IMR-90 (cell line): Measurements from ENCODE around the gene JAGN1. TPM values are rescaled to one million over a fixed set of nuclear protein-coding genes. Genes with fewer than 3 reads are reported as not detected.

Experiments
- ATAC-seq: fragments of 200-7000 bp; cut with Tn5 transposase; 2 replicates; pipeline ENCODE4 v1.9.1; 2020; ENCODE audit warnings: low read depth, mild to moderate bottlenecking, moderate library complexity
- BruUV-seq: library from RNA; stranded (reverse); fragments of 400-500 nt; replicated peaks from 2 replicates; lab custom pipeline; 2021; lab: Mats Ljungman, UMichigan
- CTCF ChIA-PET: fragments of 300-600 bp; formaldehyde crosslinking; extraction: SDS; loops from one replicate; lab custom pipeline; 2021; ENCODE audit warnings: antibody characterized with exemption; lab: Yijun Ruan, JAX
- POLR2A ChIA-PET: fragments of 300-600 bp; sonication (Branson Sonifier 250); formaldehyde crosslinking; loops from one replicate; lab custom pipeline; 2022; ENCODE audit warnings: antibody characterized with exemption; ENCODE audit not compliant: unreplicated experiment; lab: Charles Lee
- DNase-seq: peaks from one replicate; pipeline ENCODE4 v3.0.0; 2013
- H2AFZ ChIP-seq: replicated peaks from 2 replicates; pipeline ENCODE3; 2013; ENCODE audit warnings: low read length, mild to moderate bottlenecking; ENCODE audit not compliant: poor library complexity
- H2AK5ac ChIP-seq: 2 replicates; pipeline ENCODE4 v1.6.1; 2013; ENCODE audit warnings: low read depth, low read length, inconsistent platforms
- H2AK9ac ChIP-seq: replicated peaks from 2 replicates; pipeline ENCODE3; 2013; ENCODE audit warnings: mild to moderate bottlenecking, low read depth, low read length, moderate library complexity; ENCODE audit not compliant: poor library complexity
- H2BK120ac ChIP-seq: 2 replicates; pipeline ENCODE4 v1.6.1; 2013; ENCODE audit warnings: low read depth, low read length, inconsistent platforms
- H2BK15ac ChIP-seq: 3 replicates; pipeline ENCODE4 v1.6.1; 2013; ENCODE audit warnings: low read depth, low read length, inconsistent platforms
- H2BK20ac ChIP-seq: 2 replicates; pipeline ENCODE4 v1.6.1; 2013; ENCODE audit warnings: low read depth, mild to moderate bottlenecking, inconsistent platforms, low read length, moderate library complexity
- H2BK5ac ChIP-seq: 2 replicates; pipeline ENCODE4 v1.6.1; 2013; ENCODE audit warnings: mild to moderate bottlenecking, low read depth, low read length, inconsistent platforms; ENCODE audit not compliant: poor library complexity, severe bottlenecking
- H3K14ac ChIP-seq: replicated peaks from 2 replicates; pipeline ENCODE4 v1.6.1; 2013; ENCODE audit warnings: low read depth, low read length, inconsistent platforms
- H3K18ac ChIP-seq: 2 replicates; pipeline ENCODE4 v1.6.1; 2013; ENCODE audit warnings: low read depth, low read length, control low read depth
- H3K23ac ChIP-seq: 2 replicates; pipeline ENCODE4 v1.6.1; 2013; ENCODE audit warnings: low read depth, low read length, inconsistent platforms
- H3K27ac ChIP-seq: 2 replicates; pipeline ENCODE4 v1.5.1; 2013; ENCODE audit warnings: mild to moderate bottlenecking, control low read depth, low read length; ENCODE audit not compliant: insufficient read depth
- H3K27me3 ChIP-seq: 2 replicates; pipeline ENCODE4 v1.6.1; 2013; ENCODE audit warnings: low read length; ENCODE audit not compliant: control insufficient read depth, insufficient read depth
- H3K36me3 ChIP-seq: 2 replicates; pipeline ENCODE4 v1.6.1; 2013; ENCODE audit warnings: low read length, mixed read lengths; ENCODE audit not compliant: control insufficient read depth, insufficient read depth
- H3K4ac ChIP-seq: 2 replicates; pipeline ENCODE4 v1.6.1; 2013; ENCODE audit warnings: low read depth, low read length, inconsistent platforms
- H3K4me1 ChIP-seq: 2 replicates; pipeline ENCODE4 v1.6.1; 2013; ENCODE audit warnings: low read length, mixed read lengths; ENCODE audit not compliant: control insufficient read depth, insufficient read depth
- H3K4me2 ChIP-seq: 2 replicates; pipeline ENCODE4 v1.6.1; 2013; ENCODE audit warnings: low read depth, mild to moderate bottlenecking, control low read depth, low read length, moderate library complexity
- H3K4me3 ChIP-seq: 2 replicates; pipeline ENCODE4 v1.5.1; 2013; ENCODE audit warnings: low read depth, mild to moderate bottlenecking, control low read depth, low read length, moderate library complexity; ENCODE audit not compliant: insufficient read depth
- H3K56ac ChIP-seq: 2 replicates; pipeline ENCODE4 v1.6.1; 2013; ENCODE audit warnings: low read length, inconsistent platforms; ENCODE audit not compliant: insufficient read depth; ENCODE audit errors: extremely low read depth
- H3K79me1 ChIP-seq, 2 experiments: 2 replicates each; pipeline ENCODE4 v1.6.1; 2013; ENCODE audit warnings: low read length in 2 of 2, inconsistent platforms in 1 of 2, low read depth in 1 of 2
- H3K9ac ChIP-seq: 2 replicates; pipeline ENCODE4 v1.6.1; 2013; ENCODE audit warnings: low read depth, low read length, control low read depth
- H3K9me1 ChIP-seq: 2 replicates; pipeline ENCODE4 v1.6.1; 2013; ENCODE audit warnings: low read length, inconsistent platforms; ENCODE audit not compliant: insufficient read depth
- H3K9me3 ChIP-seq: 2 replicates; pipeline ENCODE4 v1.6.1; 2013; ENCODE audit warnings: low read length; ENCODE audit not compliant: control insufficient read depth, insufficient read depth
- H4K20me1 ChIP-seq: 2 replicates; pipeline ENCODE4 v1.6.1; 2013; ENCODE audit warnings: low read length, inconsistent platforms; ENCODE audit not compliant: insufficient read depth
- H4K5ac ChIP-seq: 2 replicates; pipeline ENCODE4 v1.6.1; 2013; ENCODE audit warnings: mild to moderate bottlenecking, low read depth, low read length, control low read depth
- H4K8ac ChIP-seq, 2 experiments: 2 replicates each; pipeline ENCODE4 v1.6.1; 2013; ENCODE audit warnings: low read depth in 2 of 2, low read length in 2 of 2, control low read depth in 1 of 2, inconsistent platforms in 1 of 2
- H4K91ac ChIP-seq: 2 replicates; pipeline ENCODE4 v1.6.1; 2013; ENCODE audit warnings: low read depth, low read length, inconsistent platforms; ENCODE audit not compliant: insufficient read depth
- CEBPB ChIP-seq: IDR thresholded peaks from 2 replicates; pipeline ENCODE4 v1.6.1; 2012; ENCODE audit warnings: low read depth, low read length, improper control_type of control experiment
- CHD1 ChIP-seq: IDR thresholded peaks from 2 replicates; pipeline ENCODE4 v1.6.1; 2012; ENCODE audit warnings: low read depth, low read length, improper control_type of control experiment
- CTCF ChIP-seq: conservative IDR thresholded peaks from 2 replicates; pipeline ENCODE4 v1.5.1; 2012; ENCODE audit warnings: mild to moderate bottlenecking, low read depth, low read length, improper control_type of control experiment
- FOS ChIP-seq: fragments of 150-350 bp; IDR thresholded peaks from 2 replicates; pipeline ENCODE4 v1.6.1; 2016; ENCODE audit warnings: low read depth, low read length
- MAFK ChIP-seq: IDR thresholded peaks from 2 replicates; pipeline ENCODE4 v1.6.1; 2012; ENCODE audit warnings: low read depth, low read length, improper control_type of control experiment
- MAZ ChIP-seq: IDR thresholded peaks from 2 replicates; pipeline ENCODE4 v1.6.1; 2012; ENCODE audit warnings: low read depth, mild to moderate bottlenecking, low read length, improper control_type of control experiment, moderate library complexity, borderline replicate concordance
- MXI1 ChIP-seq: IDR thresholded peaks from 2 replicates; pipeline ENCODE4 v1.6.1; 2012; ENCODE audit warnings: low read depth, mild to moderate bottlenecking, low read length, moderate library complexity, borderline replicate concordance
- NFE2L2 ChIP-seq: fragments of 150-350 bp; IDR thresholded peaks from 2 replicates; pipeline ENCODE4 v1.6.1; 2016; ENCODE audit warnings: low read depth, mild to moderate bottlenecking, low read length
- RAD21 ChIP-seq: IDR thresholded peaks from 2 replicates; pipeline ENCODE4 v1.6.1; 2012; ENCODE audit warnings: low read length, improper control_type of control experiment
- RCOR1 ChIP-seq: IDR thresholded peaks from 2 replicates; pipeline ENCODE4 v1.6.1; 2012; ENCODE audit warnings: mild to moderate bottlenecking, low read length, improper control_type of control experiment; ENCODE audit not compliant: insufficient replicate concordance
- SMC3 ChIP-seq: fragments of 150-350 bp; IDR thresholded peaks from 2 replicates; pipeline ENCODE4 v1.6.1; 2016; ENCODE audit warnings: low read depth, mild to moderate bottlenecking, antibody characterized with exemption, low read length, moderate library complexity
- WGBS, 2 experiments: methylation state at CpG; one replicate each; pipeline versions ENCODE4 v1.1.5 to v1.1.7; 2013; ENCODE audit warnings: missing lambda C conversion rate in 2 of 2; ENCODE audit not compliant: insufficient read length in 1 of 2; ENCODE audit errors: extremely low coverage in 2 of 2; 5-methylcytosine and 5-hydroxymethylcytosine counted together
- dilution Hi-C: fragments of 300-500 bp; cut with HindIII; formaldehyde crosslinking; loops from one replicate; pipeline ENCODE4 v1.14.3; 2018; ENCODE audit warnings: low sequenced_read_pairs; ENCODE audit not compliant: unreplicated experiment
- in situ Hi-C: fragments of 300-500 bp; cut with MboI; formaldehyde crosslinking; loops from 3 replicates; pipeline ENCODE4 v1.14.3; 2019; ENCODE audit warnings: low sequenced_read_pairs, inconsistent platforms, mixed read lengths
- intact Hi-C: fragments of 100-400 bp; cut with micrococcal nuclease; formaldehyde crosslinking; loops from 2 replicates; pipeline ENCODE4 v1.10.0; 2022
- polyA plus RNA-seq, 3 experiments: library from polyadenylated mRNA; depleted of rRNA; stranded (reverse); fragments of >200 nt; gene quantifications; 2 replicates each; pipeline ENCODE4 v1.2.3, GENCODE V29; 2012; ENCODE audit warnings: low replicate concordance in 1 of 3
- total RNA-seq: library from RNA; depleted of rRNA; stranded (reverse); fragments of >200 nt; gene quantifications from 2 replicates; pipeline ENCODE4 v1.2.3, GENCODE V29; 2012
- TF ChIP-seq, protein P1 (sequence below): fragments of 150-350 bp; IDR thresholded peaks from 2 replicates; pipeline ENCODE4 v1.6.1; 2017; ENCODE audit warnings: mild to moderate bottlenecking, antibody characterized with exemption, low read length, low read depth

Gene JAGN1
- total and polyA plus RNA-seq, 2 of the 4 experiments (the other 2 are of a cell fraction), result 32.7 to 39.3 TPM

DNA sequence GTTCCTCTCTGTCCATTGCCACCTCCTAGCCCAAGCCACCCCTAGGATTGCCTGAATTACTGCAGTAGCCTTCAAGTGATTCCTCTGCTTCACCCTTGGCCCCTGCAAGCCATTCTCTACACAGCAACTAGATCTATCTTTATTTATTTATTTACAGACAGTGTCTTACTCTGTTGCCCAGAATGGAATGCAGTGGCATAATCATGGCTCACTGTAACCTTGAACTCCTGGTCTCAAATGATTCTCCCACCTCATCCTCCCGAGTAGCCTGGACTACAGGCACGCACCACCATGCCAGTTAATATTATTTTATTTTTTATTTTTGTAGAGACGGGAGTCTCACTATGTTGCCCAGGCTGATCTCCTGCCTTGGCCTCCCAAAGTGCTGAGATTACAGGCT is 1.9 kb upstream of the JAGN1 start:
- DNase-seq, result no peak
- H2AFZ ChIP-seq, result peak overlapping the region; percentile 40
- H4K20me1 ChIP-seq, result no peaks in the 10 kb centered on the region; the same call in 1 of the 2 replicates
- no peak overlapping the region for H3K18ac ChIP-seq
- CTCF ChIA-PET, result no interaction called here
- H2AK9ac ChIP-seq, result no peak overlapping the region
- no peak for ATAC-seq
- H3K4me2 ChIP-seq, result no peak overlapping the region
- H3K4me3 ChIP-seq, result no peak overlapping the region
- H3K4ac ChIP-seq, result peak overlapping the region; percentile 4; the same call in 1 of the 2 replicates
- TF ChIP-seq CEBPB (no peak), RCOR1 (no peak), MXI1 (no peak), FOS (no peak), RAD21 (no peak), SMC3 (no peak), CTCF (no peak), MAZ (no peak), MAFK (no peak), NFE2L2 (no peak), CHD1 (no peak)
- TF ChIP-seq, protein P1, sequence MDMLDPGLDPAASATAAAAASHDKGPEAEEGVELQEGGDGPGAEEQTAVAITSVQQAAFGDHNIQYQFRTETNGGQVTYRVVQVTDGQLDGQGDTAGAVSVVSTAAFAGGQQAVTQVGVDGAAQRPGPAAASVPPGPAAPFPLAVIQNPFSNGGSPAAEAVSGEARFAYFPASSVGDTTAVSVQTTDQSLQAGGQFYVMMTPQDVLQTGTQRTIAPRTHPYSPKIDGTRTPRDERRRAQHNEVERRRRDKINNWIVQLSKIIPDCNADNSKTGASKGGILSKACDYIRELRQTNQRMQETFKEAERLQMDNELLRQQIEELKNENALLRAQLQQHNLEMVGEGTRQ, result no peak
- POLR2A ChIA-PET, result no interaction called here
- no peak overlapping the region for H2AK5ac ChIP-seq
- intact Hi-C loops (no loop called here), dilution Hi-C loops (no loop called here), in situ Hi-C loops (no loop called here)
- H3K9me1 ChIP-seq, result 0 out of 2 replicates have a peak, but pooled peaks cover 6% of the 10 kb centered on the region
- H3K79me1 ChIP-seq, result peaks cover 13 to 26% of the 10 kb centered on the region in 2 experiments
- BruUV-seq, result no TSS peak
- no peak overlapping the region for H3K27ac ChIP-seq
- H3K14ac ChIP-seq, result no peak overlapping the region
- no peak overlapping the region for H4K91ac ChIP-seq
- H2BK5ac ChIP-seq, result no peak overlapping the region
- no peak overlapping the region for H4K5ac ChIP-seq
- WGBS, 2 experiments, result no CpG with 5 or more reads among the region's 3 CpGs
- peaks cover 6% of the 10 kb centered on the region for H3K4me1 ChIP-seq
- H2BK20ac ChIP-seq, result no peak overlapping the region
- H2BK15ac ChIP-seq, result no peak overlapping the region
- peaks cover 10% of the 10 kb centered on the region for H3K36me3 ChIP-seq
- H3K23ac ChIP-seq, result no peak overlapping the region
- H3K9me3 ChIP-seq, result no peaks in the 10 kb centered on the region
- no peak overlapping the region for H3K56ac ChIP-seq
- no peak overlapping the region for H2BK120ac ChIP-seq
- no peak overlapping the region for H3K9ac ChIP-seq
- no peaks in the 10 kb centered on the region for H3K27me3 ChIP-seq
- H4K8ac ChIP-seq, result no peak overlapping the region
